Thyroid gland (tissue), 4 donors: ENCODE results near the gene SIVA1. TPM values are rescaled to one million over a fixed set of nuclear protein-coding genes. Genes with fewer than 3 reads are reported as not detected.

Experiments used
- DNase-seq, 2 donors: peaks; one replicate each; pipeline ENCODE4 v3.0.0-alpha.2; 2019
- H3K27ac ChIP-seq, 3 donors: fragments of 200-600 bp; sonication (generic); 1 replicate in 2 of 3; 2 replicates in 1 of 3; pipeline ENCODE4 v1.5.1; 2016 to 2019; ENCODE audit warnings: mild to moderate bottlenecking in 1 of 3, moderate library complexity in 1 of 3
- H3K27me3 ChIP-seq: fragments of 200-600 bp; sonication (generic); one replicate; pipeline ENCODE4 v1.5.1; 2019
- H3K36me3 ChIP-seq, 2 donors: fragments of 200-600 bp; sonication (generic); one replicate each; pipeline ENCODE4 v1.5.1; 2016 to 2019
- H3K4me1 ChIP-seq, 2 donors: fragments of 200-600 bp; sonication (generic); one replicate each; pipeline ENCODE4 v1.5.1; 2017 to 2019
- H3K4me3 ChIP-seq, 3 donors: fragments of 200-600 bp; sonication (generic); replicated peaks in 1 of 3; 1 replicate in 2 of 3; 2 replicates in 1 of 3; pipeline ENCODE4 v1.5.1; 2016; ENCODE audit warnings: mild to moderate bottlenecking in 1 of 3
- H3K9me3 ChIP-seq: fragments of 200-600 bp; sonication (generic); one replicate; pipeline ENCODE4 v1.5.1; 2017
- CTCF ChIP-seq, 6 experiments: fragments of 200-600 bp in 3 of 6; fragments of 450-650 bp in 3 of 6; sonication (generic) in 3 of 6; IDR thresholded peaks; one replicate each; pipeline ENCODE4 v1.5.1; 2016 to 2019; ENCODE audit warnings: antibody characterized with exemption in 6 of 6, mild to moderate bottlenecking in 2 of 6, inconsistent platforms in 1 of 6, moderate library complexity in 1 of 6
- POLR2A ChIP-seq, 2 donors: fragments of 450-650 bp; IDR thresholded peaks; one replicate each; pipeline ENCODE4 v1.6.1; 2017; ENCODE audit warnings: antibody characterized with exemption in 2 of 2, mild to moderate bottlenecking in 2 of 2, moderate library complexity in 1 of 2
- WGBS, 2 donors: methylation state at CpG; one replicate each; pipeline ENCODE4 v1.1.5; 2017; 5-methylcytosine and 5-hydroxymethylcytosine counted together
- intact Hi-C: fragments of 100-400 bp; cut with DNase I; formaldehyde crosslinking; loops from one replicate; pipeline ENCODE4 v1.15.1; 2023
- total RNA-seq, 4 donors: library from RNA; depleted of rRNA; stranded (reverse); fragments of >200 nt; gene quantifications; one replicate each; pipeline ENCODE4 v1.2.3, GENCODE V29; 2016

SIVA1 gene
- total RNA-seq, 4 donors from 2014 or later = 137 to 388 (median 239) TPM

GRCh38 chr14:104739546-104740516 is 13.1 kb upstream of the SIVA1 start:
- Histone ChIP-seq H3K27me3 (no peaks in the 10 kb centered on the region), H3K36me3 (no peaks in the 10 kb centered on the region), H3K4me3 (no peak overlapping the region), H3K4me1 (peaks cover 0 to 21% of the 10 kb centered on the region in 2 donors), H3K9me3 (no peaks in the 10 kb centered on the region), H3K27ac (no peak overlapping the region)
- no peak for DNase-seq
- intact Hi-C loops = no loop called here
- WGBS, 2 donors = 88 to 91% methylated on average over 26 to 27 of the region's 29 CpGs
- TF ChIP-seq POLR2A (IDR thresholded peaks at IDR 0.05) (no peak), CTCF (IDR thresholded peaks at IDR 0.05) (no peak)

- Histone ChIP-seq H3K4me3 (no peak overlapping the region), H3K27ac (no peak overlapping the region), H3K27me3 (no peaks in the 10 kb centered on the region), H3K36me3 (no peaks in the 10 kb centered on the region), H3K9me3 (no peaks in the 10 kb centered on the region), H3K4me1 (peaks cover 0 to 7% of the 10 kb centered on the region in 2 donors)
- DNase-seq = no peak
- intact Hi-C loops = no loop called here
- no peak for TF ChIP-seq CTCF (IDR thresholded peaks at IDR 0.05)
- no peak for TF ChIP-seq POLR2A (IDR thresholded peaks at IDR 0.05)
- WGBS, 2 donors = 91 to 95% methylated on average over 29 of the region's 29 CpGs
These were observed 11.7 kb upstream of the SIVA1 start for GRCh38 chr14:104741108-104741802.

GRCh38 chr14:104741803-104742251 is 11.1 kb upstream of the SIVA1 start:
- no peak overlapping the region for H3K27ac ChIP-seq
- H3K4me3 ChIP-seq = no peak overlapping the region
- no peak for DNase-seq
- intact Hi-C loops = no loop called here
- H3K4me1 ChIP-seq = peaks cover 0 to 2% of the 10 kb centered on the region in 2 donors
- no peaks in the 10 kb centered on the region for H3K36me3 ChIP-seq
- WGBS, 2 donors = 87 to 100% methylated on average over 9 to 10 of the region's 23 CpGs
- H3K27me3 ChIP-seq = no peaks in the 10 kb centered on the region
- TF ChIP-seq CTCF (IDR thresholded peaks at IDR 0.05) (no peak), POLR2A (IDR thresholded peaks at IDR 0.05) (no peak)
- no peaks in the 10 kb centered on the region for H3K9me3 ChIP-seq

- WGBS, 2 donors = 92 to 96% methylated on average over 22 to 28 of the region's 32 CpGs
- intact Hi-C loops = no loop called here
- DNase-seq = no peak
- Histone ChIP-seq H3K4me3 (no peak overlapping the region), H3K27me3 (no peaks in the 10 kb centered on the region), H3K36me3 (no peaks in the 10 kb centered on the region), H3K9me3 (no peaks in the 10 kb centered on the region), H3K4me1 (no peaks in the 10 kb centered on the region), H3K27ac (no peak overlapping the region)
- TF ChIP-seq POLR2A (IDR thresholded peaks at IDR 0.05) = no peak
- no peak for TF ChIP-seq CTCF (IDR thresholded peaks at IDR 0.05)
These were observed 10.1 kb upstream of the SIVA1 start for GRCh38 chr14:104742586-104743455.
